ENCODE data around the gene MUSTN1.

Gene MUSTN1

GRCh38 chr3:52866427-52866826, 31.6 kb upstream of the MUSTN1 start:
- TF ChIP-seq ZNF274 (IDR thresholded peaks at IDR 0.05; ENCODE audit: low read depth, low read length) = no peak
- TF ChIP-seq YY1 (IDR thresholded peaks at IDR 0.05; ENCODE audit: insufficient read depth, insufficient read length) = no peak
- TF ChIP-seq SUZ12 (IDR thresholded peaks at IDR 0.05; ENCODE audit: extremely low read depth, insufficient read depth, insufficient read length) = no peak
- no peak for DNase-seq (ENCODE audit: low read depth, low spot score)
- H3K27me3 ChIP-seq (ENCODE audit: insufficient read depth, insufficient read length) = no peaks in the 10 kb centered on the region
- no peaks in the 10 kb centered on the region for H3K4me1 ChIP-seq (ENCODE audit: insufficient read depth, insufficient read length)
- no peaks in the 10 kb centered on the region for H3K36me3 ChIP-seq (ENCODE audit: insufficient read depth, insufficient read length, low read length)
- H3K9ac ChIP-seq (ENCODE audit: insufficient read length, low read depth) = no peak overlapping the region
- no peak overlapping the region for H3K4me3 ChIP-seq (ENCODE audit: insufficient read length, low read depth)
- H3K9me3 ChIP-seq (ENCODE audit: insufficient read depth, low read length) = peaks cover 11% of the 10 kb centered on the region; the same call in 1 of the 2 replicates

- H3K9me3 ChIP-seq (ENCODE audit: insufficient read depth, low read length) = peaks cover 11% of the 10 kb centered on the region; the same call in 1 of the 2 replicates
- no peak overlapping the region for H3K9ac ChIP-seq (ENCODE audit: insufficient read length, low read depth)
- no peaks in the 10 kb centered on the region for H3K4me1 ChIP-seq (ENCODE audit: insufficient read depth, insufficient read length)
- H3K36me3 ChIP-seq (ENCODE audit: insufficient read depth, insufficient read length, low read length) = no peaks in the 10 kb centered on the region
- no peak overlapping the region for H3K4me3 ChIP-seq (ENCODE audit: insufficient read length, low read depth)
- TF ChIP-seq SUZ12 (IDR thresholded peaks at IDR 0.05; ENCODE audit: extremely low read depth, insufficient read depth, insufficient read length) (no peak), ZNF274 (IDR thresholded peaks at IDR 0.05; ENCODE audit: low read depth, low read length) (no peak), YY1 (IDR thresholded peaks at IDR 0.05; ENCODE audit: insufficient read depth, insufficient read length) (no peak)
- H3K27me3 ChIP-seq (ENCODE audit: insufficient read depth, insufficient read length) = no peaks in the 10 kb centered on the region
- no peak for DNase-seq (ENCODE audit: low read depth, low spot score)
Observed at GRCh38 chr3:52865994-52866393, 31.2 kb upstream of the MUSTN1 start.

- Histone ChIP-seq H3K27me3 (ENCODE audit: insufficient read depth, insufficient read length) (no peaks in the 10 kb centered on the region), H3K9me3 (ENCODE audit: insufficient read depth, low read length) (0 out of 2 replicates have a peak, but pooled peaks cover 7% of the 10 kb centered on the region), H3K4me1 (ENCODE audit: insufficient read depth, insufficient read length) (no peaks in the 10 kb centered on the region), H3K9ac (ENCODE audit: insufficient read length, low read depth) (no peak overlapping the region), H3K36me3 (ENCODE audit: insufficient read depth, insufficient read length, low read length) (no peaks in the 10 kb centered on the region), H3K4me3 (ENCODE audit: insufficient read length, low read depth) (no peak overlapping the region)
- TF ChIP-seq SUZ12 (IDR thresholded peaks at IDR 0.05; ENCODE audit: extremely low read depth, insufficient read depth, insufficient read length) = no peak
- DNase-seq (ENCODE audit: low read depth, low spot score) = no peak
Observed at GRCh38 chr3:52860424-52860768, 25.6 kb upstream of the MUSTN1 start.

- Histone ChIP-seq H3K4me3 (ENCODE audit: insufficient read length, low read depth) (no peak overlapping the region), H3K36me3 (ENCODE audit: insufficient read depth, insufficient read length, low read length) (no peaks in the 10 kb centered on the region), H3K9ac (ENCODE audit: insufficient read length, low read depth) (no peak overlapping the region), H3K4me1 (ENCODE audit: insufficient read depth, insufficient read length) (no peaks in the 10 kb centered on the region), H3K27me3 (ENCODE audit: insufficient read depth, insufficient read length) (no peaks in the 10 kb centered on the region), H3K9me3 (ENCODE audit: insufficient read depth, low read length) (0 out of 2 replicates have a peak, but pooled peaks cover 7% of the 10 kb centered on the region)
- TF ChIP-seq YY1 (IDR thresholded peaks at IDR 0.05; ENCODE audit: insufficient read depth, insufficient read length) (no peak), ZNF274 (IDR thresholded peaks at IDR 0.05; ENCODE audit: low read depth, low read length) (no peak), SUZ12 (IDR thresholded peaks at IDR 0.05; ENCODE audit: extremely low read depth, insufficient read depth, insufficient read length) (no peak)
- no peak for DNase-seq (ENCODE audit: low read depth, low spot score)
Observed at GRCh38 chr3:52859686-52860423, 25.0 kb upstream of the MUSTN1 start.

- Histone ChIP-seq H3K9ac (ENCODE audit: insufficient read length, low read depth) (no peak overlapping the region), H3K4me3 (ENCODE audit: insufficient read length, low read depth) (no peak overlapping the region), H3K9me3 (ENCODE audit: insufficient read depth, low read length) (no peaks in the 10 kb centered on the region), H3K4me1 (ENCODE audit: insufficient read depth, insufficient read length) (no peaks in the 10 kb centered on the region), H3K27me3 (ENCODE audit: insufficient read depth, insufficient read length) (no peaks in the 10 kb centered on the region), H3K36me3 (ENCODE audit: insufficient read depth, insufficient read length, low read length) (no peaks in the 10 kb centered on the region)
- DNase-seq (ENCODE audit: low read depth, low spot score) = no peak
- TF ChIP-seq ZNF274 (IDR thresholded peaks at IDR 0.05; ENCODE audit: low read depth, low read length) = no peak
- TF ChIP-seq SUZ12 (IDR thresholded peaks at IDR 0.05; ENCODE audit: extremely low read depth, insufficient read depth, insufficient read length) = no peak
- TF ChIP-seq YY1 (IDR thresholded peaks at IDR 0.05; ENCODE audit: insufficient read depth, insufficient read length) = no peak
Observed at GRCh38 chr3:52857864-52858263, 23.0 kb upstream of the MUSTN1 start.

- H3K36me3 ChIP-seq (ENCODE audit: insufficient read depth, insufficient read length, low read length) = peaks cover 2% of the 10 kb centered on the region
- no peak overlapping the region for H3K9ac ChIP-seq (ENCODE audit: insufficient read length, low read depth)
- H3K4me3 ChIP-seq (ENCODE audit: insufficient read length, low read depth) = no peak overlapping the region
- DNase-seq (ENCODE audit: low read depth, low spot score) = no peak
- TF ChIP-seq ZNF274 (IDR thresholded peaks at IDR 0.05; ENCODE audit: low read depth, low read length) (no peak), YY1 (IDR thresholded peaks at IDR 0.05; ENCODE audit: insufficient read depth, insufficient read length) (no peak), SUZ12 (IDR thresholded peaks at IDR 0.05; ENCODE audit: extremely low read depth, insufficient read depth, insufficient read length) (no peak)
- H3K9me3 ChIP-seq (ENCODE audit: insufficient read depth, low read length) = no peaks in the 10 kb centered on the region
- H3K27me3 ChIP-seq (ENCODE audit: insufficient read depth, insufficient read length) = no peaks in the 10 kb centered on the region
- H3K4me1 ChIP-seq (ENCODE audit: insufficient read depth, insufficient read length) = no peaks in the 10 kb centered on the region
Observed at GRCh38 chr3:52857133-52857532, 22.3 kb upstream of the MUSTN1 start.

- TF ChIP-seq SUZ12 (IDR thresholded peaks at IDR 0.05; ENCODE audit: extremely low read depth, insufficient read depth, insufficient read length) (no peak), ZNF274 (IDR thresholded peaks at IDR 0.05; ENCODE audit: low read depth, low read length) (no peak), YY1 (IDR thresholded peaks at IDR 0.05; ENCODE audit: insufficient read depth, insufficient read length) (no peak)
- H3K36me3 ChIP-seq (ENCODE audit: insufficient read depth, insufficient read length, low read length) = peaks cover 7% of the 10 kb centered on the region
- no peaks in the 10 kb centered on the region for H3K4me1 ChIP-seq (ENCODE audit: insufficient read depth, insufficient read length)
- DNase-seq (ENCODE audit: low read depth, low spot score) = no peak
- H3K27me3 ChIP-seq (ENCODE audit: insufficient read depth, insufficient read length) = no peaks in the 10 kb centered on the region
- H3K9ac ChIP-seq (ENCODE audit: insufficient read length, low read depth) = no peak overlapping the region
- H3K4me3 ChIP-seq (ENCODE audit: insufficient read length, low read depth) = no peak overlapping the region
- no peaks in the 10 kb centered on the region for H3K9me3 ChIP-seq (ENCODE audit: insufficient read depth, low read length)
Observed at GRCh38 chr3:52856666-52857065, 21.8 kb upstream of the MUSTN1 start.

All from NT2/D1 (cell line).